Fibroblast of lung (primary cell): ENCODE data around the gene TATDN3.

Experiments used
- CTCF ChIP-seq, 2 donors: IDR thresholded peaks in 1 of 2; conservative IDR thresholded peaks in 1 of 2; 1 replicate in 1 of 2; 2 replicates in 1 of 2; pipeline ENCODE4 v1.5.1; 2011 to 2012; ENCODE audit warnings: low read length in 2 of 2, control low read depth in 1 of 2, inconsistent platforms in 1 of 2, low read depth in 1 of 2, mild to moderate bottlenecking in 1 of 2
- EZH2 ChIP-seq: IDR thresholded peaks from 2 replicates; pipeline ENCODE4 v1.5.1; 2012; ENCODE audit warnings: low read length, control low read depth, mild to moderate bottlenecking; ENCODE audit errors: missing control alignments

GRCh38 chr1:212777151-212777550 lies 14.5 kb upstream of the TATDN3 start:
- TF ChIP-seq CTCF (conservative IDR thresholded peaks at IDR 0.05 in 1 of 2, IDR thresholded peaks at IDR 0.05 in 1 of 2; ENCODE audit: low read depth in 1 of 2, low read length in 2 of 2), result no peak
- no peak for TF ChIP-seq EZH2
